PC-3 (cell line): ENCODE data around the gene KCNK3.

Source experiments
- CTCF ChIP-seq: fragments of 300-600 bp; sonication (generic); conservative IDR thresholded peaks from 2 replicates; pipeline ENCODE4 v1.5.1; 2017; ENCODE audit warnings: antibody characterized with exemption, low read depth, mild to moderate bottlenecking, low read length
- EZH2 ChIP-seq: fragments of 300-600 bp; sonication (generic); IDR thresholded peaks from one replicate; pipeline ENCODE4 v1.6.1; 2017; ENCODE audit warnings: antibody characterized with exemption, mild to moderate bottlenecking, low read length; ENCODE audit not compliant: unreplicated experiment
- EZH2phosphoT487 ChIP-seq: fragments of 300-600 bp; sonication (generic); IDR thresholded peaks from 2 replicates; pipeline ENCODE4 v1.6.1; 2018; ENCODE audit warnings: mild to moderate bottlenecking, antibody characterized with exemption, low read length, borderline replicate concordance

GRCh38 chr2:26706616-26707473, 14.3 kb downstream of the KCNK3 start:
- no peak for TF ChIP-seq CTCF
- no peak for TF ChIP-seq EZH2
- TF ChIP-seq EZH2phosphoT487: no peak
